ENCODE measurements around the gene PTGES. TPM values are rescaled to one million over a fixed set of nuclear protein-coding genes. Genes with fewer than 3 reads are reported as not detected.
"Not testable (repeated sequence)": the region's sequence is repeated elsewhere in the genome, so short reads cannot be mapped to it uniquely, and the experiment has no call there.

Gene PTGES
- 9.1 TPM for polyA plus RNA-seq (2013, experiment 1 of 2)
- 8.7 TPM for polyA plus RNA-seq (2013, experiment 2 of 2)

GRCh38 chr9:129752900-129753729, at the start of gene PTGES:
TSS of gene PTGES (minus strand) at chr9:129753042. CDS start at chr9:129753012, 30 bp downstream.
- 34% methylated on average over 20 of the region's 23 CpGs for WGBS

GRCh38 chr9:129801504-129801903, 48.7 kb upstream of the PTGES start:
- H3K27me3 ChIP-seq (ENCODE audit: control insufficient read depth in 1 of 2, insufficient read depth in 1 of 2, low read length in 2 of 2), result peaks cover 0 to 5% of the 10 kb centered on the region in 2 experiments

More at GRCh38 chr9:129752900-129753729, at the start of gene PTGES:
- Histone ChIP-seq H2BK120ac (ENCODE audit: low read depth, low read length) (peak within 1 kb of the TSS; percentile 78), H2BK5ac (ENCODE audit: low read depth, low read length, poor library complexity, severe bottlenecking) (no peak within 1 kb of the TSS), H3K14ac (ENCODE audit: low read length in 2 of 2) (peak within 1 kb of the TSS in 1 of 2 experiments; percentile 94), H2BK15ac (ENCODE audit: low read depth, poor library complexity, severe bottlenecking) (peak within 1 kb of the TSS; percentile 95), H3K9me3 (ENCODE audit: control insufficient read depth, low read length) (no peaks in the 10 kb centered on the region), H3K4me2 (ENCODE audit: low read length, poor library complexity, severe bottlenecking) (peak within 1 kb of the TSS; percentile 56), H3K9ac (ENCODE audit: low read length) (peak within 1 kb of the TSS; percentile 92), H3K4me3 (ENCODE audit: insufficient read depth in 1 of 2, low read depth in 1 of 2, low read length in 2 of 2) (peak within 1 kb of the TSS; percentile 9 to 91), H3K36me3 (ENCODE audit: control insufficient read depth in 1 of 2, insufficient read depth in 2 of 2, low read depth in 1 of 2, low read length in 2 of 2) (peaks cover 0 to 16% of the 10 kb centered on the region in 2 experiments), H4K8ac (ENCODE audit: low read length) (peak within 1 kb of the TSS; percentile 89), H4K91ac (ENCODE audit: low read length) (peak within 1 kb of the TSS; percentile 97), H3K23ac (ENCODE audit: low read length in 2 of 2) (peak within 1 kb of the TSS; percentile 41 to 90), H3K27ac (ENCODE audit: low read length, poor library complexity, severe bottlenecking) (no peak within 1 kb of the TSS), H2AFZ (ENCODE audit: low read depth, low read length) (peak within 1 kb of the TSS; percentile 36), H2BK12ac (ENCODE audit: low read length in 2 of 2) (peak within 1 kb of the TSS; percentile 99), H3K79me1 (replicated peaks; ENCODE audit: low read length, poor library complexity, severe bottlenecking) (no peaks in the 10 kb centered on the region), H3K4ac (ENCODE audit: low read depth in 1 of 2, low read length in 2 of 2) (peak within 1 kb of the TSS; percentile 81 to 87), H3K18ac (ENCODE audit: low read depth in 1 of 2, low read length in 2 of 2) (peak within 1 kb of the TSS; percentile 90 to 96), H2AK5ac (ENCODE audit: low read length, severe bottlenecking) (no peak within 1 kb of the TSS), H3K4me1 (ENCODE audit: control insufficient read depth, insufficient read depth, low read depth, low read length) (peaks cover 19% of the 10 kb centered on the region), H3K27me3 (ENCODE audit: control insufficient read depth in 1 of 2, insufficient read depth in 1 of 2, low read length in 2 of 2) (peaks cover 0 to 28% of the 10 kb centered on the region in 2 experiments)
- DNase-seq, result peak; percentile 92

GRCh38 chr9:129798973-129799372, 46.1 kb upstream of the PTGES start:
- H2BK12ac ChIP-seq (ENCODE audit: low read length in 2 of 2), result no peak overlapping the region
- no peak overlapping the region for H3K4me2 ChIP-seq (ENCODE audit: low read length, poor library complexity, severe bottlenecking)
- WGBS, result 64% methylated on average over 6 of the region's 6 CpGs
- no peak overlapping the region for H4K8ac ChIP-seq (ENCODE audit: low read length)
- peaks cover 24 to 30% of the 10 kb centered on the region in 2 experiments for H3K27me3 ChIP-seq (ENCODE audit: control insufficient read depth in 1 of 2, insufficient read depth in 1 of 2, low read length in 2 of 2)
- H3K14ac ChIP-seq (ENCODE audit: low read length in 2 of 2), result no peak overlapping the region
- no peak overlapping the region for H3K9ac ChIP-seq (ENCODE audit: low read length)
- peaks cover under 1% of the 10 kb centered on the region for H3K79me1 ChIP-seq (replicated peaks; ENCODE audit: low read length, poor library complexity, severe bottlenecking)
- no peak overlapping the region for H3K23ac ChIP-seq (ENCODE audit: low read length in 2 of 2)
- H3K18ac ChIP-seq (ENCODE audit: low read depth in 1 of 2, low read length in 2 of 2), result no peak overlapping the region
- H3K9me3 ChIP-seq (ENCODE audit: control insufficient read depth, low read length), result no peaks in the 10 kb centered on the region
- H2BK120ac ChIP-seq (ENCODE audit: low read depth, low read length), result no peak overlapping the region
- H2AK5ac ChIP-seq (ENCODE audit: low read length, severe bottlenecking), result no peak overlapping the region
- no peaks in the 10 kb centered on the region for H3K36me3 ChIP-seq (ENCODE audit: control insufficient read depth in 1 of 2, insufficient read depth in 2 of 2, low read depth in 1 of 2, low read length in 2 of 2)
- no peak overlapping the region for H3K4me3 ChIP-seq (ENCODE audit: insufficient read depth in 1 of 2, low read depth in 1 of 2, low read length in 2 of 2)
- H4K91ac ChIP-seq (ENCODE audit: low read length), result no peak overlapping the region
- no peak overlapping the region for H2BK15ac ChIP-seq (ENCODE audit: low read depth, poor library complexity, severe bottlenecking)
- H3K27ac ChIP-seq (ENCODE audit: low read length, poor library complexity, severe bottlenecking), result no peak overlapping the region
- no peak for DNase-seq
- no peak overlapping the region for H2AFZ ChIP-seq (ENCODE audit: low read depth, low read length)
- H3K4ac ChIP-seq (ENCODE audit: low read depth in 1 of 2, low read length in 2 of 2), result no peak overlapping the region
- peaks cover 3% of the 10 kb centered on the region for H3K4me1 ChIP-seq (ENCODE audit: control insufficient read depth, insufficient read depth, low read depth, low read length)
- no peak overlapping the region for H2BK5ac ChIP-seq (ENCODE audit: low read depth, low read length, poor library complexity, severe bottlenecking)

More at GRCh38 chr9:129801504-129801903, 48.7 kb upstream of the PTGES start:
- Histone ChIP-seq H3K27ac (ENCODE audit: low read length, poor library complexity, severe bottlenecking) (no peak overlapping the region), H3K18ac (ENCODE audit: low read depth in 1 of 2, low read length in 2 of 2) (no peak overlapping the region), H3K79me1 (replicated peaks; ENCODE audit: low read length, poor library complexity, severe bottlenecking) (peaks cover 12% of the 10 kb centered on the region), H3K14ac (ENCODE audit: low read length in 2 of 2) (no peak overlapping the region), H3K9ac (ENCODE audit: low read length) (no peak overlapping the region), H3K4me2 (ENCODE audit: low read length, poor library complexity, severe bottlenecking) (no peak overlapping the region), H3K23ac (ENCODE audit: low read length in 2 of 2) (no peak overlapping the region), H3K36me3 (ENCODE audit: control insufficient read depth in 1 of 2, insufficient read depth in 2 of 2, low read depth in 1 of 2, low read length in 2 of 2) (peaks cover 9 to 10% of the 10 kb centered on the region in 2 experiments), H3K4me1 (ENCODE audit: control insufficient read depth, insufficient read depth, low read depth, low read length) (peaks cover 7% of the 10 kb centered on the region), H2BK5ac (ENCODE audit: low read depth, low read length, poor library complexity, severe bottlenecking) (no peak overlapping the region), H2BK12ac (ENCODE audit: low read length in 2 of 2) (no peak overlapping the region), H3K9me3 (ENCODE audit: control insufficient read depth, low read length) (no peaks in the 10 kb centered on the region), H3K4ac (ENCODE audit: low read depth in 1 of 2, low read length in 2 of 2) (no peak overlapping the region), H3K4me3 (ENCODE audit: insufficient read depth in 1 of 2, low read depth in 1 of 2, low read length in 2 of 2) (no peak overlapping the region), H2AFZ (ENCODE audit: low read depth, low read length) (no peak overlapping the region), H4K91ac (ENCODE audit: low read length) (no peak overlapping the region), H4K8ac (ENCODE audit: low read length) (no peak overlapping the region), H2BK15ac (ENCODE audit: low read depth, poor library complexity, severe bottlenecking) (no peak overlapping the region), H2AK5ac (ENCODE audit: low read length, severe bottlenecking) (no peak overlapping the region), H2BK120ac (ENCODE audit: low read depth, low read length) (no peak overlapping the region)
- 94% methylated on average over 17 of the region's 17 CpGs for WGBS
- no peak for DNase-seq

GRCh38 chr9:129796029-129796428, 43.2 kb upstream of the PTGES start:
- not testable (repeated sequence) for DNase-seq; H3K79me1 ChIP-seq (replicated peaks; ENCODE audit: low read length, poor library complexity, severe bottlenecking); H3K9ac ChIP-seq (ENCODE audit: low read length); H2BK120ac ChIP-seq (ENCODE audit: low read depth, low read length); H3K9me3 ChIP-seq (ENCODE audit: control insufficient read depth, low read length); H3K27ac ChIP-seq (ENCODE audit: low read length, poor library complexity, severe bottlenecking); H3K4me2 ChIP-seq (ENCODE audit: low read length, poor library complexity, severe bottlenecking); H4K8ac ChIP-seq (ENCODE audit: low read length); H3K36me3 ChIP-seq (ENCODE audit: control insufficient read depth in 1 of 2, insufficient read depth in 2 of 2, low read depth in 1 of 2, low read length in 2 of 2); H3K4ac ChIP-seq (ENCODE audit: low read depth in 1 of 2, low read length in 2 of 2); H2BK15ac ChIP-seq (ENCODE audit: low read depth, poor library complexity, severe bottlenecking); H3K14ac ChIP-seq (ENCODE audit: low read length in 2 of 2); H2AK5ac ChIP-seq (ENCODE audit: low read length, severe bottlenecking); H2BK5ac ChIP-seq (ENCODE audit: low read depth, low read length, poor library complexity, severe bottlenecking); H2AFZ ChIP-seq (ENCODE audit: low read depth, low read length); H2BK12ac ChIP-seq (ENCODE audit: low read length in 2 of 2); H3K23ac ChIP-seq (ENCODE audit: low read length in 2 of 2); H3K18ac ChIP-seq (ENCODE audit: low read depth in 1 of 2, low read length in 2 of 2); H4K91ac ChIP-seq (ENCODE audit: low read length); H3K4me1 ChIP-seq (ENCODE audit: control insufficient read depth, insufficient read depth, low read depth, low read length); H3K4me3 ChIP-seq (ENCODE audit: insufficient read depth in 1 of 2, low read depth in 1 of 2, low read length in 2 of 2)
- peaks cover 32 to 46% of the 10 kb centered on the region in 2 experiments for H3K27me3 ChIP-seq (ENCODE audit: control insufficient read depth in 1 of 2, insufficient read depth in 1 of 2, low read length in 2 of 2)
- WGBS, result 87% methylated on average over 2 of the region's 2 CpGs

Measured in mesenchymal stem cell (in vitro differentiated cells and primary cell).